Activated CD4-positive, alpha-beta memory T cell treated with anti-CD3 and anti-CD28 coated beads, Interleukin-2, amount 10 ng/mL, durations not matched to agents 7 days and 5 days (primary cell): ENCODE measurements around the gene BCL2L13. TPM values are rescaled to one million over a fixed set of nuclear protein-coding genes. Genes with fewer than 3 reads are reported as not detected.

Experiments used
- CTCF ChIA-PET: fragments of 350-600 bp; sonication (Branson Sonifier 250); formaldehyde crosslinking; loops from one replicate; lab custom pipeline; 2021; ENCODE audit warnings: antibody characterized with exemption, inconsistent platforms; lab: Charles Lee
- POLR2A ChIA-PET: fragments of 350-600 bp; sonication (Branson Sonifier 250); formaldehyde crosslinking; loops from one replicate; lab custom pipeline; 2021; ENCODE audit warnings: antibody characterized with exemption; lab: Charles Lee
- DNase-seq: peaks from one replicate; pipeline ENCODE4 v3.0.0-alpha.2; 2020
- H3K27ac Mint-ChIP-seq: one replicate; pipeline ENCODE4 v1.8.0; 2021; ENCODE audit warnings: mild to moderate bottlenecking, mixed read lengths
- H3K27me3 Mint-ChIP-seq: one replicate; pipeline ENCODE4 v1.8.0; 2021; ENCODE audit warnings: mixed read lengths
- H3K36me3 Mint-ChIP-seq: one replicate; pipeline ENCODE4 v1.8.0; 2021; ENCODE audit warnings: low read depth, mixed read lengths
- H3K4me1 Mint-ChIP-seq: one replicate; pipeline ENCODE4 v1.8.0; 2021; ENCODE audit warnings: mixed read lengths
- H3K4me3 Mint-ChIP-seq: one replicate; pipeline ENCODE4 v1.8.0; 2021; ENCODE audit warnings: mild to moderate bottlenecking, mixed read lengths
- H3K9me3 Mint-ChIP-seq: one replicate; pipeline ENCODE4 v1.8.0; 2021; ENCODE audit warnings: mixed read lengths
- total RNA-seq, 2 experiments: library from RNA; stranded (reverse); gene quantifications; one replicate each; pipeline ENCODE4 v1.2.3, GENCODE V29; 2021

Gene BCL2L13
- 10 to 100 TPM; 29.4 to 30.4 TPM for total RNA-seq

GRCh38 chr22:17638432-17639246 is at the start of gene BCL2L13:
BCL2L13 (plus strand) TSS chr22:17638757; CDS start chr22:17655712, 16,955 bp downstream.
- no peaks in the 10 kb centered on the region for H3K9me3 Mint-ChIP-seq
- ChIA-PET CTCF (interaction anchor here (0.7 to 1.6 kb wide), 7 partner anchors 10 to 467 kb away, joined by 3 to 6 read pairs (median 3); partner anchors contain the start of gene ADA2), POLR2A (interaction anchor here (0.7 to 1.8 kb wide), 28 partner anchors 10 to 551 kb away, joined by 3 to 37 read pairs (median 4); partner anchors contain the start of genes ADA2, ATP6V1E1, BID and PEX26)
- H3K36me3 Mint-ChIP-seq: peaks cover 14% of the 10 kb centered on the region
- peak; percentile 93 for DNase-seq
- H3K27me3 Mint-ChIP-seq: no peaks in the 10 kb centered on the region
- H3K27ac Mint-ChIP-seq: peak within 1 kb of the TSS; percentile 95
- H3K4me3 Mint-ChIP-seq: peak within 1 kb of the TSS; percentile 92
- H3K4me1 Mint-ChIP-seq: peaks cover 39% of the 10 kb centered on the region

GRCh38 chr22:17589810-17590375 is 48.7 kb upstream of the BCL2L13 start:
- CTCF ChIA-PET: interaction anchor here (0.6 to 2.9 kb wide), 2 partner anchors 60 to 418 kb away, joined by 3 to 8 read pairs; no protein-coding TSS in a partner anchor
- H3K4me3 Mint-ChIP-seq: no peak overlapping the region

GRCh38 chr22:17590586-17590985 is 48.0 kb upstream of the BCL2L13 start:
- POLR2A ChIA-PET: no interaction called here
- Mint-ChIP-seq H3K4me3 (no peak overlapping the region), H3K36me3 (peaks cover 45% of the 10 kb centered on the region), H3K4me1 (no peaks in the 10 kb centered on the region), H3K9me3 (no peaks in the 10 kb centered on the region), H3K27ac (no peak overlapping the region), H3K27me3 (no peaks in the 10 kb centered on the region)
- no peak for DNase-seq
- CTCF ChIA-PET: interaction anchor here (2.9 kb wide), 1 partner anchor 419 kb away, joined by 8 read pairs; no protein-coding TSS in a partner anchor

More at GRCh38 chr22:17589810-17590375, 48.7 kb upstream of the BCL2L13 start:
- no peaks in the 10 kb centered on the region for H3K4me1 Mint-ChIP-seq
- H3K27ac Mint-ChIP-seq: no peak overlapping the region
- no peaks in the 10 kb centered on the region for H3K27me3 Mint-ChIP-seq
- POLR2A ChIA-PET: no interaction called here
- no peak for DNase-seq
- H3K36me3 Mint-ChIP-seq: peaks cover 38% of the 10 kb centered on the region
- H3K9me3 Mint-ChIP-seq: no peaks in the 10 kb centered on the region

- DNase-seq: no peak
- Mint-ChIP-seq H3K9me3 (no peaks in the 10 kb centered on the region), H3K36me3 (peaks cover 57% of the 10 kb centered on the region), H3K4me3 (no peak overlapping the region), H3K27ac (no peak overlapping the region), H3K4me1 (no peaks in the 10 kb centered on the region), H3K27me3 (no peaks in the 10 kb centered on the region)
- ChIA-PET CTCF (no interaction called here), POLR2A (no interaction called here)
Observed at GRCh38 chr22:17592201-17592600, 46.4 kb upstream of the BCL2L13 start.

GRCh38 chr22:17596226-17596625 is 42.3 kb upstream of the BCL2L13 start:
- H3K27ac Mint-ChIP-seq: no peak overlapping the region
- H3K4me3 Mint-ChIP-seq: no peak overlapping the region
- no peaks in the 10 kb centered on the region for H3K4me1 Mint-ChIP-seq
- H3K36me3 Mint-ChIP-seq: peaks cover 73% of the 10 kb centered on the region
- no peaks in the 10 kb centered on the region for H3K9me3 Mint-ChIP-seq
- no peaks in the 10 kb centered on the region for H3K27me3 Mint-ChIP-seq
- no peak for DNase-seq
- ChIA-PET POLR2A (no interaction called here), CTCF (no interaction called here)

- H3K4me1 Mint-ChIP-seq: no peaks in the 10 kb centered on the region
- H3K27me3 Mint-ChIP-seq: no peaks in the 10 kb centered on the region
- H3K27ac Mint-ChIP-seq: no peak overlapping the region
- H3K4me3 Mint-ChIP-seq: no peak overlapping the region
- POLR2A ChIA-PET: interaction anchor here (1.3 kb wide), 1 partner anchor 42 kb away, joined by 4 read pairs; the partner anchor contains the start of gene BCL2L13
- H3K9me3 Mint-ChIP-seq: no peaks in the 10 kb centered on the region
- DNase-seq: no peak
- peaks cover 67% of the 10 kb centered on the region for H3K36me3 Mint-ChIP-seq
- CTCF ChIA-PET: no interaction called here
Observed at GRCh38 chr22:17597217-17597616, 41.3 kb upstream of the BCL2L13 start.

GRCh38 chr22:17598318-17598717 is 40.2 kb upstream of the BCL2L13 start:
- CTCF ChIA-PET: no interaction called here
- Mint-ChIP-seq H3K4me1 (no peaks in the 10 kb centered on the region), H3K27ac (no peak overlapping the region), H3K4me3 (no peak overlapping the region), H3K27me3 (no peaks in the 10 kb centered on the region), H3K9me3 (no peaks in the 10 kb centered on the region), H3K36me3 (peaks cover 60% of the 10 kb centered on the region)
- POLR2A ChIA-PET: no interaction called here
- DNase-seq: no peak

GRCh38 chr22:17601031-17601430 is 37.5 kb upstream of the BCL2L13 start:
- H3K36me3 Mint-ChIP-seq: peaks cover 44% of the 10 kb centered on the region
- DNase-seq: no peak
- POLR2A ChIA-PET: no interaction called here
- no peak overlapping the region for H3K4me3 Mint-ChIP-seq
- H3K4me1 Mint-ChIP-seq: peaks cover 6% of the 10 kb centered on the region
- H3K27ac Mint-ChIP-seq: no peak overlapping the region
- H3K27me3 Mint-ChIP-seq: no peaks in the 10 kb centered on the region
- CTCF ChIA-PET: interaction anchor here (1.4 kb wide), 1 partner anchor 43 kb away, joined by 4 read pairs; no protein-coding TSS in a partner anchor
- H3K9me3 Mint-ChIP-seq: no peaks in the 10 kb centered on the region

- Mint-ChIP-seq H3K27me3 (no peaks in the 10 kb centered on the region), H3K9me3 (no peaks in the 10 kb centered on the region), H3K27ac (no peak overlapping the region), H3K36me3 (peaks cover 20% of the 10 kb centered on the region), H3K4me1 (peaks cover 6% of the 10 kb centered on the region), H3K4me3 (no peak overlapping the region)
- DNase-seq: no peak
- ChIA-PET CTCF (no interaction called here), POLR2A (no interaction called here)
Observed at GRCh38 chr22:17603668-17604067, 34.9 kb upstream of the BCL2L13 start.

- Mint-ChIP-seq H3K4me1 (peaks cover 6% of the 10 kb centered on the region), H3K36me3 (peaks cover 16% of the 10 kb centered on the region), H3K9me3 (no peaks in the 10 kb centered on the region), H3K27me3 (no peaks in the 10 kb centered on the region), H3K27ac (no peak overlapping the region), H3K4me3 (no peak overlapping the region)
- DNase-seq: no peak
- ChIA-PET POLR2A (no interaction called here), CTCF (no interaction called here)
Observed at GRCh38 chr22:17606496-17606895, 32.1 kb upstream of the BCL2L13 start.

GRCh38 chr22:17607891-17608521 is 30.6 kb upstream of the BCL2L13 start:
- DNase-seq: no peak
- no peaks in the 10 kb centered on the region for H3K9me3 Mint-ChIP-seq
- peaks cover 24% of the 10 kb centered on the region for H3K36me3 Mint-ChIP-seq
- H3K4me1 Mint-ChIP-seq: peaks cover 6% of the 10 kb centered on the region
- POLR2A ChIA-PET: interaction anchor here (0.6 kb wide), 1 partner anchor 33 kb away, joined by 4 read pairs; no protein-coding TSS in a partner anchor
- no peak overlapping the region for H3K27ac Mint-ChIP-seq
- no peaks in the 10 kb centered on the region for H3K27me3 Mint-ChIP-seq
- H3K4me3 Mint-ChIP-seq: no peak overlapping the region
- CTCF ChIA-PET: no interaction called here

- DNase-seq: no peak
- no peaks in the 10 kb centered on the region for H3K27me3 Mint-ChIP-seq
- ChIA-PET POLR2A (no interaction called here), CTCF (interaction anchor here (1.1 kb wide), 1 partner anchor 27 kb away, joined by 3 read pairs; no protein-coding TSS in a partner anchor)
- peaks cover 23% of the 10 kb centered on the region for H3K36me3 Mint-ChIP-seq
- H3K4me3 Mint-ChIP-seq: no peak overlapping the region
- H3K4me1 Mint-ChIP-seq: no peaks in the 10 kb centered on the region
- H3K9me3 Mint-ChIP-seq: no peaks in the 10 kb centered on the region
- no peak overlapping the region for H3K27ac Mint-ChIP-seq
Observed at GRCh38 chr22:17612057-17612456, 26.5 kb upstream of the BCL2L13 start.

- no peak overlapping the region for H3K27ac Mint-ChIP-seq
- H3K4me1 Mint-ChIP-seq: no peaks in the 10 kb centered on the region
- CTCF ChIA-PET: no interaction called here
Observed at GRCh38 chr22:17613280-17613679, 25.3 kb upstream of the BCL2L13 start.

More at GRCh38 chr22:17613280-17613679, 25.3 kb upstream of the BCL2L13 start:
- DNase-seq: no peak
- POLR2A ChIA-PET: no interaction called here
- peaks cover 28% of the 10 kb centered on the region for H3K36me3 Mint-ChIP-seq
- no peaks in the 10 kb centered on the region for H3K9me3 Mint-ChIP-seq
- no peaks in the 10 kb centered on the region for H3K27me3 Mint-ChIP-seq
- H3K4me3 Mint-ChIP-seq: no peak overlapping the region
